Measurements from ENCODE around the gene PKP3.

GRCh38 chr11:439315-440064, 45.5 kb downstream of the PKP3 start:
- TF ChIP-seq CTCF (conservative IDR thresholded peaks at IDR 0.05) (no peak), ZFX (IDR thresholded peaks at IDR 0.05) (no peak)
